ENCODE results near the gene NAV2.

DNA sequence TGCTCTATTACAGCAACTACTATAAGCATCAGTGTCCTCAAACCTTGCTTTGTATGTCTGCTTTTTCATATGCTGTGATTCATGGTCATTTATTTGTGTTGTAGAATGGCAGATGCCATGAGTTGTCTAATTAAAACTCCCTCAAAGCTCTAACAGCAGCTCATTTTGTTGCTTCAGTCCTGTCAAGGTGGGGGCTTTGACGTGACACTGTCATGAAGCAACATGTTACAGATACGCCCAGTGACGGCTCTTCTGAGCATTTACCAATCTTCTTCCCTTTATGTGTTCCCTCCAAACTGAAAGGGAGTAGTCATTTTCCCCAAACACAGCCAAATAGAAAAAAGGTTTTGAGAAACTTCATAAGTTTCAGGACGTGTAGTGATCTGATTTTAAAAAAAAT lies 340.9 kb downstream of the NAV2 start:
- TF ChIP-seq CTCF (IDR thresholded peaks at IDR 0.05) (no peak), POLR2A (IDR thresholded peaks at IDR 0.05) (no peak)

Data from testis (tissue), 2 donors.